ENCODE data around the gene MAPRE2. TPM values are rescaled to one million over a fixed set of nuclear protein-coding genes. Genes with fewer than 3 reads are reported as not detected.

Gene MAPRE2
- total RNA-seq, 2 donors from 2014 or later, result 30.8 to 31.6 TPM

DNA sequence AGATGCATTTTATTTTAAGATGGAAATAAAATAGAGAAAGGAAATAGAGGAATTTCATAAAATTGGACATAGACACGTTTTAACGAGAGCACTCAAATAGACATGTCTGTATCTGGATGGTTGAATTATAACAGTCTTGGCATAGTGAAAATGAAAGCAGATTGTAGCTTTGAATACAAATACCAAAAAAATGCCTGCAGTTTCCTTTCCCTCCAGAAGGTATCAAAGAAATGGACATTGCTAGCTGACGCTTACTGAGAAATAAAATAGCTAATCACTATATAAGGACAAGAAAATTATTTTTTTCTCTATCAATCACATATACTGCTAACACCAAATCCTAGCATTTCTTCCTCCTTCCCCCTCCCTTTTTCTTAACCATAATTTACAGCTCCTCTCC, 11.4 kb upstream of the MAPRE2 start:
- ATAC-seq (peak; percentile 33), DNase-seq (no peak)
- intact Hi-C loops (cut with DNase I, micrococcal nuclease), result no loop called here

DNA sequence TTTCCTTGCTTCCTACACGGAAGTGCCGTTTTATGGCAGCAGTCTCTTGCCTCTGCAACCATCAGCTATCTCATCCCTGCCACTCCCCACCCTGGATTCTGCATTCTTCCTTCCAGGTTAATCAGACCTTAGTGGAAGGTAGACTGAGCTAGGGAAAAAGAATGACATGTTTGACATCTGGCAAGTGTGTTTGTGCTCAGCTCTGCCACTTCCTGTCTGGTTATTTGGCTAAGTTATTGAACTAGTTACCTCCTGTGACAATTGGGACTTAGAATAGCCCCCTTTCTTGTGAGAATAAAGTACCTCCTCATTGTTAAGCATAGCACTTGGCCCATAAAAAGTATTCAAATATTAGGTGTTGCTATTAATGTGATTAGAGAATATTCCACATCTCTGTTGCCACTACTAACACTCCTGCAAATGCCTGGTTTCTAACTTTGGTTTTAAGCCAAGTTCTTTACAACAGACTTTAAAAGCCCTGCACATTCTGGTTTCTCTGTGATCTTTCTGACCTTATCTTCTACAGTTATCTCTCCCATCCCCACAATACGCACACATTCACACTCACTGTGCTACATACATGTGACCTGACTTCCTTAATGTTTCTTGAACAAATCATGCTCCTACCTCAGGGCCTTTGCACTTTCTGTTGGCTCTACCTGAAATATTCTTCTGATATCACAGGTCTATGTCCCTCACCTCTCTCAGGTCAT, 10.8 kb upstream of the MAPRE2 start:
- DNase-seq, result peak; percentile 24 to 55
- ATAC-seq, result peak; percentile 98
- intact Hi-C loops (cut with DNase I, micrococcal nuclease), result no loop called here

DNA sequence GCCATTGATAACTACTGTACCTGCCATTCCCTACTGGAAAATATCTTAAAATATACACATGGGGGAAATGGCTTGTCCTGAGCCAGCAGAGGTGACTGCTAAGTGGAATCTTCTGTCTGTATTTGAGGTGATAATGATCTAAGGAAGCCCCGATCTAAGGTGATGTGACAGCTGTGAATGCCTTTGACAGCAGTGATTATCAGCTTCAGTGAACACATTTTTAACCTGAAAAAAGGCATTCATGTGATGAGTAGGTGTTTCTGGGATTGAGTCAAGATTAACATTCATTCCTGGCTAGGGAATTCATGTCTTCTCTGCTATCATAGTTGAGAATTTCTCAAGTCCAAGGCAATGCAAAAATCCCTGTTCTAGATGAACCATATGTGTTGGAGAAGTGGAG, 9.1 kb upstream of the MAPRE2 start:
- intact Hi-C loops (cut with DNase I, micrococcal nuclease), result no loop called here
- ATAC-seq, result no peak
- DNase-seq, result no peak

DNA sequence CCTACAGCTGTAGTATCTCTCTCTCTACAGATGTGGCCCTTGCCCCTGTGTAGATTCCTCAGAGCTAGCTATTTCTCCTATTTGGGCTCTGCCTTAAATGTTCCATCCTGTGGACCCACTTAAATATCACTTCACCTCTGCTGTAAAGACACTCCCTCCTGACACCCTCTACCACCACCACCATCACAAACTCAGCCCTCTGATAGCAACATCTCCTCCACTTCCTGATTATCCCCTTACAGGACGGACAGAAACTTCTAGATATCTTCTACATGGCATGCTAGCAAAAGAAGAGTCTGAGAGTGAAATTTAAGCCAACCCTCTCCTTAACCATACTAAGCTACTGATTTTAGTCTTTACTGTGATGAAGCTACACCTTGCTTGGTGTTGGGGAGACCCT, 3.2 kb upstream of the MAPRE2 start:
- ATAC-seq (no peak), DNase-seq (no peak)
- intact Hi-C loops (cut with DNase I, micrococcal nuclease), result no loop called here

GRCh38 chr18:35038881-35039491, 2.2 kb upstream of the MAPRE2 start:
- ATAC-seq (no peak), DNase-seq (no peak)
- intact Hi-C loops (cut with DNase I, micrococcal nuclease), result no loop called here

GRCh38 chr18:35040638-35040987, 600 bp upstream of the MAPRE2 start:
- intact Hi-C loops (cut with DNase I, micrococcal nuclease), result no loop called here
- DNase-seq, result no peak
- ATAC-seq, result no peak

- intact Hi-C loops (cut with DNase I, micrococcal nuclease), result no loop called here
- DNase-seq, result peak in 1 of 2 donors; percentile 35
- ATAC-seq, result peak; percentile 6
These were observed 688 bp downstream of the MAPRE2 start for GRCh38 chr18:35041815-35042387.

DNA sequence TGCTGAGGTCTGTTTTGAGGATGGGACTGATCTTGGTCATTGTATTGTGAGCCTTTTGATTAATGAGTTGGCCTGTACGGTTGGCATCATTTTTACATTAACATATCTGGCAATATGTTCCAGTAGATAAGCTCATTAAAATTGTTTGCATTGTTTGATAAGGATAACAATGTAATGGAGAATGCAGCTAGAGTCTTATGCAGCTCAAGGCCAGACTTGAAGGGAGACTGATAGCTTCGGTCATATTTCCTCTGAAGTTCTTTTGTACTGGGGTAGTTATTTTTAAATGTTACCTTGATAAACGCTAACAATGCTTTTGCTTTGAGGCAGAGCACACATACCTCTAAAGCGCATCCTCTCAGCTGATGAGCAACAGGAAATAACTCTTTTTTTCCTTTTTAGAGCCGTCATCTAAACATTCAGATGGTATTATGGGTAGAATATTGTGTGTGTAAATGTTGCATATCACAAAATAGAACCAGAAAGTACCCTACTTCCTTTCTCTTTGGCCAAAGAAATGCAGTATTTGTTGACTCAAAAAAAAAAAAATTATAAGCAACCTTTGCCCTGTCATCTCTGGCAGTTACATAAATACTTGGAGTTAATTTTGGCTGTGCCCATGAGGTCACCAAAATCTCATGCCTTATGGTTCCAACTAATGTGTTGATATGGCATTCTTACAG, 1.3 kb downstream of the MAPRE2 start:
- ATAC-seq (peak; percentile 15), DNase-seq (no peak)
- intact Hi-C loops (cut with DNase I, micrococcal nuclease), result no loop called here

DNA sequence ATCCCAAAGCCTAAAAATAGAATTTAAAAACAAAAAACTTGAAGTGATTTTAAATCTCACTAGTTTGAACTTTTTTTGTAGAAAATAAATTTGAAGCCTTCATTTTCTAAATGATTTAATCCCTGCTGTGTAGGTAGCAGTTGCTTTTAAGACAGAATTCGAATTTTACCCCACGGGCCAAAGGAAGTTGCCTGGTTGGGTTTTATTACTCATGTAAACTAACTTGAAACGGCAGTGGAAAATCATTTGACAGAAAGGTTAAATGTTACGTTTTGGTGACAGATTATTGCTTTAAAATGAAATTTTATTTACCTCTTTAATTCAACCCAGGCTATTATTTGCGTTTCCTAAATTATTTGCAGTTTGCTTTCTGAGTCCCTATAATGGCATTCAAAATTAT, 2.0 kb downstream of the MAPRE2 start:
- DNase-seq (no peak), ATAC-seq (no peak)
- intact Hi-C loops (cut with DNase I, micrococcal nuclease), result no loop called here

- intact Hi-C loops (cut with DNase I, micrococcal nuclease), result no loop called here
- ATAC-seq (no peak), DNase-seq (no peak)
These were observed 3.9 kb downstream of the MAPRE2 start for GRCh38 chr18:35045121-35045520.

GRCh38 chr18:35045806-35046205, 4.6 kb downstream of the MAPRE2 start:
- no peak for ATAC-seq
- intact Hi-C loops (cut with DNase I, micrococcal nuclease), result no loop called here
- no peak for DNase-seq

DNA sequence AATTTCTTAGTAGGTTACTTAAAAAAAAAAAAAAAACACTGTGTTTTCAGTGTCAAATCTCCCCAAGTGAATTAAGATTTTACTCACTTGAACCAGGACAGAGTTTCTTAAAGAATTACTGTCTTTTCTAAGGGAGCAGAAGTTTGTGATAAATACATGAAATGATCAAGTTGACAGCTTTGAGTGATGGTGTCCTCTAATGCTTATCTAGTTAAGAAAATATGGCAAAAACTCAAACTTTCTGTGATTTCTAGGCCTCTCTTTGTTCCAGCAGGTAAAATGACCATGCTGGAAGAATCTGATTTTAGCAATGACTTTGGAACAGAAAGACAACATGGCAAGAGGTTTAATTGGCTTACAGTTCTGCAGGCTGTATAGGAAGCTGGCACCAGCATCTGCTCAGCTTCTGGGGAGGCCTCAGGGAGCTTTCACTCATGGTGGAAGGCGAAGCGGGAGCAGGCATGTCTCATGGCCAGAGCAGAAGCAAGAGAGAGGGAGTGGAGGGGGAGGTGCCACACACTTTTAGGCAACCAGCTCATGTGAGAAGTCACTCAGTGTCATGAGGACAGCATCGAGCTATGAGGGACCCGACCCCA, 6.6 kb downstream of the MAPRE2 start:
- intact Hi-C loops (cut with DNase I, micrococcal nuclease), result no loop called here
- DNase-seq, result no peak

GRCh38 chr18:35049111-35050027, 8.2 kb downstream of the MAPRE2 start:
- no peak for DNase-seq
- no peak for ATAC-seq
- intact Hi-C loops (cut with DNase I, micrococcal nuclease), result no loop called here

More for the DNA sequence above, 6.6 kb downstream of the MAPRE2 start:
- ATAC-seq, result no peak

DNA sequence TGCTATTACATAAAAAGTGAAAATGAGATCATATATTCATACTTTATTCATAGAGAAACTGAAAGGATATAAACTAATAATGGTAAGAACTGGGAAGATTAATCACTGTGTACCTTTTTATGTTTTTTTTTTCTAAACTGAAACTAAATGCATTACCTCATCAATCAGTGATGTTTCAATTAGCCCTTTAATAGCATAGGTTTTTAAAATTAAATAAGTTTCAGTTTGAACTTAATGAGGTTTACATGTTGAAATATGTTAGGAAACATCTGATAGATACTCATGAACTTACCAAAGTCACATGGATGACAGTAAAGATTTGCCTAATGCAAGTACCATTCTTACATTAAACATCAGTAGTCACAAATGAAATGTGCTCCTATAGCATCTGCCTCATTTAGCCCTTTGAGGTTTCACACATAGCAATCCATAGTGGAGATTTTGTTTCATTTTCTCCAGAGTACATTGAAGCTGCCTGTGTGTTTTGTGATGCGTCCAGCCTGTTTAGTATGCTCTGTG, 8.9 kb downstream of the MAPRE2 start:
- no peak for DNase-seq
- intact Hi-C loops (cut with DNase I, micrococcal nuclease), result no loop called here
- no peak for ATAC-seq

DNA sequence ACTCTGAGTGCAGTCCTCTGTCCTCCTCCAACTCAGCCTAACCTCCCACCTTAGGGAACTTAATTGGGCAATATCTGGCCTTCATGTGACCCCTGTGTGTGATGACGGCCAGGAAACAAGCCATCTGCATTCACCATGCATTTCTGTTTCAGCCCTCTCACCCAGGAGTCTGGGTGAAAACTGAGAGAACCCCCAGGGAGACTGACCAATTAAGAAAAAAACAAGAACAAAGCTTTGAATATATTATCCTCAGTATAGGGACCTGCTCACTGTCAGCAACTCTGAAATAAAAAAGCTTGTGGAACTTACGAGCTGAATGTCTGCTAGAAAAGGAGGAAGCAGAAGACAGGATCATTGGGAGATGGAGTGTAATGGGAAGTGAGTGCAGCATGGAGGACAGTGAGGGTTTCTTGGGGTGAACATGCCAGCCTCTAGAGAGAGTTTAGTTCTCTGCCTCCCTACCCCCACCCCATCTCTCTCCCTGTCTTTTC, 9.5 kb downstream of the MAPRE2 start:
- DNase-seq (no peak), ATAC-seq (no peak)
- intact Hi-C loops (cut with DNase I, micrococcal nuclease), result no loop called here

- DNase-seq, result no peak
- ATAC-seq, result no peak
- intact Hi-C loops (cut with DNase I, micrococcal nuclease), result no loop called here
These were observed 10.6 kb downstream of the MAPRE2 start for GRCh38 chr18:35051641-35052377.

- ATAC-seq, result no peak
- no peak for DNase-seq
- intact Hi-C loops (cut with DNase I, micrococcal nuclease), result no loop called here
These were observed 13.2 kb downstream of the MAPRE2 start for GRCh38 chr18:35054401-35054800.

- ATAC-seq (no peak), DNase-seq (no peak)
- intact Hi-C loops (cut with DNase I, micrococcal nuclease), result no loop called here
These were observed 13.9 kb downstream of the MAPRE2 start for GRCh38 chr18:35055105-35055504.

All from left colon (tissue), 2 donors.